Measurements from ENCODE around the gene NAA60.

DNA sequence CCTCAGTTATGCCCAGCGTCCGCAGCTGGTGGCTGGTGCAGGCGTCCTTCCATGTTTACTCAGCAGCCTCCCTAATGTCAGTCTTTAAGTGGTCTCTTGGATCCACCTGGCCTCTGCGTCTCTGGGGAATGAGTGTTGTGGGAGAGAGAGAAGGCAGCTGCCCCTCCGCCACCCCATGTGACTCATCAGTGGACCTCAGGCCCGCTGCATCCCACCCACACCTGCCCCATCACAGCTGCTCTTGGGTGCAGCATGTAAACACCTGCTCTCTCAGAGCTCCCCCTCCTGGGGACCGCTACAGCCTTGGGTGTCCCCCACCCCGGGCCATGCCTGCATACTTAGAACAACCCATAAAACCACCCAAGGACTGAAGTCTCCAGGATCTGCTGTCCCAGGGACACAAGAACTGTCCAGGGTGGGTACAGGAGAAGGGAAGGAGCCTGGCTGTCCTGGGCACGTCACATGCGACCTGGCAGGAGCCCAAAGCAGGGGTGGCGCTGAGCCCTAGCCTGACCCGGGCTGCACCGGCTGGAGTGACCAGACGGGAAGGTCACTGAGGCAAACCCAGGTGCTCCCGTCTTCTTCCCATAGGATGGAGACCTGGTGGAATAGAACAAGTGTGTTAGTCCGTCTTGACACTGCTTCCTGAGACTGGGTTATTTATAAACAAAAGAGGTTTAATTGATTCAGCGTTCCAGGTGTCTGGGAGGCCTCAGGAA, 47.6 kb downstream of the NAA60 start:
- TF ChIP-seq, protein P1, sequence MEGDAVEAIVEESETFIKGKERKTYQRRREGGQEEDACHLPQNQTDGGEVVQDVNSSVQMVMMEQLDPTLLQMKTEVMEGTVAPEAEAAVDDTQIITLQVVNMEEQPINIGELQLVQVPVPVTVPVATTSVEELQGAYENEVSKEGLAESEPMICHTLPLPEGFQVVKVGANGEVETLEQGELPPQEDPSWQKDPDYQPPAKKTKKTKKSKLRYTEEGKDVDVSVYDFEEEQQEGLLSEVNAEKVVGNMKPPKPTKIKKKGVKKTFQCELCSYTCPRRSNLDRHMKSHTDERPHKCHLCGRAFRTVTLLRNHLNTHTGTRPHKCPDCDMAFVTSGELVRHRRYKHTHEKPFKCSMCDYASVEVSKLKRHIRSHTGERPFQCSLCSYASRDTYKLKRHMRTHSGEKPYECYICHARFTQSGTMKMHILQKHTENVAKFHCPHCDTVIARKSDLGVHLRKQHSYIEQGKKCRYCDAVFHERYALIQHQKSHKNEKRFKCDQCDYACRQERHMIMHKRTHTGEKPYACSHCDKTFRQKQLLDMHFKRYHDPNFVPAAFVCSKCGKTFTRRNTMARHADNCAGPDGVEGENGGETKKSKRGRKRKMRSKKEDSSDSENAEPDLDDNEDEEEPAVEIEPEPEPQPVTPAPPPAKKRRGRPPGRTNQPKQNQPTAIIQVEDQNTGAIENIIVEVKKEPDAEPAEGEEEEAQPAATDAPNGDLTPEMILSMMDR (IDR thresholded peaks at IDR 0.05): no peak
- TF ChIP-seq POLR2A (IDR thresholded peaks at IDR 0.05): no peak

All from adrenal gland (tissue), 5 donors.